ENCODE results near the gene EFNA2.
"Not testable (repeated sequence)": the region's sequence is repeated elsewhere in the genome, so short reads cannot be mapped to it uniquely, and the experiment has no call there.

Gene EFNA2

GRCh38 chr19:1285737-1286360 lies at the start of gene EFNA2:
TSS of gene EFNA2 (plus strand) at chr19:1285873. CDS start at chr19:1286169, 296 bp downstream.
- DNase-seq (ENCODE audit: low spot score) = no peak

- DNase-seq (ENCODE audit: low spot score) = no peak
Observed at GRCh38 chr19:1236576-1236975, 49.1 kb upstream of the EFNA2 start.

GRCh38 chr19:1237027-1237659 lies 48.5 kb upstream of the EFNA2 start:
- no peak for DNase-seq (ENCODE audit: low spot score)

GRCh38 chr19:1237754-1238368 lies 47.8 kb upstream of the EFNA2 start, which contains the start of gene CBARP:
TSS of gene CBARP (minus strand) at chr19:1238005. CDS start at chr19:1236100, 1,905 bp downstream.
- no peak for DNase-seq (ENCODE audit: low spot score)

GRCh38 chr19:1238369-1239303 lies 47.0 kb upstream of the EFNA2 start:
- DNase-seq (ENCODE audit: low spot score) = no peak

GRCh38 chr19:1239420-1239795 lies 46.3 kb upstream of the EFNA2 start:
- no peak for DNase-seq (ENCODE audit: low spot score)

- peak; percentile 93 for DNase-seq (ENCODE audit: low spot score)
Observed at GRCh38 chr19:1239796-1240737, 45.6 kb upstream of the EFNA2 start.

GRCh38 chr19:1240925-1241324 lies 44.7 kb upstream of the EFNA2 start:
- no peak for DNase-seq (ENCODE audit: low spot score)

GRCh38 chr19:1241417-1242095 lies 44.1 kb upstream of the EFNA2 start, which contains the start of gene ATP5F1D:
TSS of gene ATP5F1D (plus strand) at chr19:1241751. CDS start at chr19:1241851, 100 bp downstream.
- DNase-seq (ENCODE audit: low spot score) = peak; percentile 93

GRCh38 chr19:1243768-1244692 lies 41.6 kb upstream of the EFNA2 start:
- DNase-seq (ENCODE audit: low spot score) = peak; percentile 85

GRCh38 chr19:1244693-1245451 lies 40.8 kb upstream of the EFNA2 start:
- no peak for DNase-seq (ENCODE audit: low spot score)

GRCh38 chr19:1245494-1246264 lies 40.0 kb upstream of the EFNA2 start:
- DNase-seq (ENCODE audit: low spot score) = no peak

GRCh38 chr19:1246265-1247087 lies 39.2 kb upstream of the EFNA2 start:
- DNase-seq (ENCODE audit: low spot score) = not testable (repeated sequence)

- DNase-seq (ENCODE audit: low spot score) = no peak
Observed at GRCh38 chr19:1247748-1248138, 37.9 kb upstream of the EFNA2 start.

- peak; percentile 42 for DNase-seq (ENCODE audit: low spot score)
Observed at GRCh38 chr19:1248139-1248785, 37.4 kb upstream of the EFNA2 start, which contains the start of gene MIDN. TSS of gene MIDN (plus strand) at chr19:1248583. CDS start at chr19:1250297, 1,714 bp downstream.

- no peak for DNase-seq (ENCODE audit: low spot score)
Observed at GRCh38 chr19:1248786-1249297, 36.8 kb upstream of the EFNA2 start.
